PC-9 (cell line): ENCODE data around the gene MTERF2. TPM values are rescaled to one million over a fixed set of nuclear protein-coding genes. Genes with fewer than 3 reads are reported as not detected.

Experiments
- BruUV-seq: library from RNA; stranded (reverse); fragments of 400-500 nt; replicated peaks from 2 replicates; lab custom pipeline; 2021; lab: Mats Ljungman, UMichigan
- CTCF ChIA-PET: fragments of 300-600 bp; sonication (Branson Sonifier 250); formaldehyde crosslinking; loops from one replicate; lab custom pipeline; 2022; ENCODE audit warnings: antibody characterized with exemption; lab: Charles Lee
- POLR2A ChIA-PET: fragments of 300-600 bp; sonication (Branson Sonifier 250); formaldehyde crosslinking; loops from one replicate; lab custom pipeline; 2022; ENCODE audit warnings: antibody characterized with exemption; ENCODE audit not compliant: unreplicated experiment; lab: Charles Lee
- DNase-seq, 2 experiments: peaks; one replicate each; pipeline versions ENCODE4 v3.0.0 to v3.0.0-alpha.2; 2015 to 2022; ENCODE audit warnings: mixed read lengths in 1 of 2
- H2AFZ ChIP-seq: fragments of 200-600 bp; sonication (generic); 2 replicates; pipeline ENCODE4 v1.8.1; 2017; ENCODE audit warnings: antibody characterized with exemption
- H3F3A ChIP-seq: fragments of 200-600 bp; sonication (generic); 2 replicates; pipeline ENCODE4 v1.8.1; 2017; ENCODE audit warnings: antibody characterized with exemption, mild to moderate bottlenecking, low read depth; ENCODE audit not compliant: insufficient read depth
- H3K27ac ChIP-seq: fragments of 200-600 bp; sonication (generic); 2 replicates; pipeline ENCODE4 v1.6.1; 2016; ENCODE audit warnings: mixed run types
- H3K27me3 ChIP-seq: fragments of 200-600 bp; sonication (generic); 2 replicates; pipeline ENCODE4 v1.6.1; 2016; ENCODE audit warnings: low read depth, mixed run types; ENCODE audit not compliant: insufficient read depth
- H3K36me3 ChIP-seq: fragments of 200-600 bp; sonication (generic); 2 replicates; pipeline ENCODE4 v1.6.1; 2016; ENCODE audit warnings: low read depth, mixed run types
- H3K4me1 ChIP-seq: fragments of 200-600 bp; sonication (generic); replicated peaks from 2 replicates; pipeline ENCODE4 v1.6.1; 2016; ENCODE audit warnings: mixed run types; ENCODE audit not compliant: insufficient read depth
- H3K4me2 ChIP-seq: fragments of 200-600 bp; sonication (generic); 2 replicates; pipeline ENCODE4 v1.6.1; 2017; ENCODE audit warnings: mixed run types
- H3K4me3 ChIP-seq: fragments of 200-600 bp; sonication (generic); 2 replicates; pipeline ENCODE4 v1.6.1; 2016; ENCODE audit warnings: mixed run types
- H3K79me2 ChIP-seq: fragments of 200-600 bp; sonication (generic); 2 replicates; pipeline ENCODE4 v1.6.1; 2017; ENCODE audit warnings: low read depth, mixed run types
- H3K9me2 ChIP-seq: fragments of 200-600 bp; sonication (generic); 2 replicates; pipeline ENCODE4 v1.8.1; 2017; ENCODE audit warnings: mild to moderate bottlenecking; ENCODE audit not compliant: insufficient read depth
- H3K9me3 ChIP-seq: fragments of 200-600 bp; sonication (generic); 2 replicates; pipeline ENCODE4 v1.8.1; 2016; ENCODE audit warnings: low read depth; ENCODE audit not compliant: insufficient read depth
- H4K20me1 ChIP-seq: fragments of 200-600 bp; sonication (generic); 2 replicates; pipeline ENCODE4 v1.8.1; 2017; ENCODE audit not compliant: insufficient read depth
- CTCF ChIP-seq: fragments of 200-600 bp; sonication (generic); conservative IDR thresholded peaks from 2 replicates; pipeline ENCODE4 v1.6.1; 2017; ENCODE audit warnings: mixed run types, antibody characterized with exemption, mild to moderate bottlenecking, moderate library complexity
- EZH2 ChIP-seq: fragments of 200-600 bp; sonication (generic); IDR thresholded peaks from 2 replicates; pipeline ENCODE4 v1.8.0; 2017; ENCODE audit warnings: antibody characterized with exemption, low read depth
- intact Hi-C: fragments of 100-400 bp; cut with micrococcal nuclease; formaldehyde crosslinking; loops from one replicate; pipeline ENCODE4 v1.10.0; 2022; ENCODE audit not compliant: unreplicated experiment
- total RNA-seq: library from RNA; stranded (reverse); gene quantifications from 2 replicates; pipeline ENCODE4 v1.2.3, GENCODE V29; 2021

Gene MTERF2
- total RNA-seq, 1 experiment from 2014 or later: 8.2 TPM

GRCh38 chr12:107019546-107019945 lies 32.6 kb upstream of the MTERF2 start:
- H4K20me1 ChIP-seq: no peaks in the 10 kb centered on the region
- no peak overlapping the region for H3K27ac ChIP-seq
- H3K27me3 ChIP-seq: no peaks in the 10 kb centered on the region
- no peak overlapping the region for H3K4me2 ChIP-seq
- H3F3A ChIP-seq: peaks cover 3% of the 10 kb centered on the region; the same call in 1 of the 2 replicates
- H3K4me3 ChIP-seq: no peak overlapping the region
- TF ChIP-seq EZH2 (no peak), CTCF (no peak)
- H3K9me2 ChIP-seq: no peaks in the 10 kb centered on the region
- H3K79me2 ChIP-seq: no peaks in the 10 kb centered on the region
- no peak overlapping the region for H2AFZ ChIP-seq
- POLR2A ChIA-PET: no interaction called here
- CTCF ChIA-PET: no interaction called here
- DNase-seq: no peak
- no peaks in the 10 kb centered on the region for H3K9me3 ChIP-seq
- intact Hi-C loops: no loop called here
- BruUV-seq: no TSS peak
- H3K4me1 ChIP-seq: no peaks in the 10 kb centered on the region
- 0 out of 2 replicates have a peak, but pooled peaks cover 5% of the 10 kb centered on the region for H3K36me3 ChIP-seq

DNA sequence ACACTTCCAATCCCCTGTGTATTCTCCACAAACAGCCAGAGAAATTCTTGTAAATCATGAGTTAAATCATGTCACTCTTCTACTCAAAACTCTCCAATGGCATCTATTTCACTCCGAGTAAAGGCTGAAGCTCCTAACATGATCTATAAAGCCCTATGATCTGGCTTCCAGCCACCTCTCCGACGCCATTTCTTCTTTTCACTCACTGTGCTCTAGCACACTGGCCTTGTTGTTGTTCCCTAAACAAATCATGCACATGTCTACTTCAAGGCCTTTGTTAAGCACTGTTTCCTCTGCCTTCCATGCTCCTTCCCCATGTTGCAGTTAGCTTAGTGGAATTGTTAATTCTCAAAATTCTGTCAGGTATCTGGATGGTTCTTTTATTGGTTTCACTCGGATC lies 30.1 kb upstream of the MTERF2 start:
- DNase-seq: no peak
- Histone ChIP-seq H3K27me3 (no peaks in the 10 kb centered on the region), H3F3A (peaks cover 3% of the 10 kb centered on the region; the same call in 1 of the 2 replicates), H3K4me1 (no peaks in the 10 kb centered on the region), H3K9me2 (no peaks in the 10 kb centered on the region), H3K4me2 (no peak overlapping the region), H3K27ac (no peak overlapping the region), H3K79me2 (no peaks in the 10 kb centered on the region), H2AFZ (no peak overlapping the region), H4K20me1 (no peaks in the 10 kb centered on the region), H3K4me3 (no peak overlapping the region), H3K36me3 (0 out of 2 replicates have a peak, but pooled peaks cover 5% of the 10 kb centered on the region), H3K9me3 (no peaks in the 10 kb centered on the region)
- intact Hi-C loops: no loop called here
- TF ChIP-seq CTCF: no peak
- TF ChIP-seq EZH2: no peak
- BruUV-seq: no TSS peak
- ChIA-PET CTCF (no interaction called here), POLR2A (no interaction called here)

DNA sequence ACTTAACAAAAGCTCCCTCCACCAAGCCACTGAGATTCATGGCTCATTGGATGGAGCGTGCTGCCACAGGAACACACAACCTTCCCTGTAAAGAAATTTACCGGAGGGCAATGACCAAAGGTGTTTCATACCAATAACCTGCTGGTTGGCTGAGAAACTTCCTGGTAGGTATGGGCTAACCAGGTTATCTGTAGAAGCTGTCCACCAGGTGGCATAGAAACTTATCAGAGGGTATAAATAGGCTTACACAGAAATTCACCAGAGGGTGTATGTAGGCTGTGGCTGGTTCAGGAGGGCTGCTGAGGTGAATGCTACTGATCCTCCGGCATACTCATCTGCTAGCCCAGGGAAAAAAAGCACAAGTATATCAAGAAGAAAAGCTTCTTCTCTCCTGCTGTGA lies 27.1 kb upstream of the MTERF2 start:
- Histone ChIP-seq H3K9me3 (no peaks in the 10 kb centered on the region), H3K36me3 (no peaks in the 10 kb centered on the region), H3K27me3 (no peaks in the 10 kb centered on the region), H3K4me3 (no peak overlapping the region), H3F3A (peaks cover 3% of the 10 kb centered on the region; the same call in 1 of the 2 replicates), H4K20me1 (no peaks in the 10 kb centered on the region), H3K79me2 (no peaks in the 10 kb centered on the region), H3K4me1 (no peaks in the 10 kb centered on the region), H2AFZ (no peak overlapping the region), H3K27ac (no peak overlapping the region), H3K9me2 (no peaks in the 10 kb centered on the region), H3K4me2 (no peak overlapping the region)
- peak; percentile 37 to 85 for DNase-seq
- CTCF ChIA-PET: interaction anchor here (0.5 to 1.4 kb wide), 2 partner anchors 26 to 78 kb away, joined by 4 to 5 read pairs; partner anchors contain the start of gene MTERF2
- no TSS peak for BruUV-seq
- intact Hi-C loops: loop anchor here (1.0 kb wide), 2 partner anchors 78 to 90 kb away; no protein-coding TSS in a partner anchor
- TF ChIP-seq EZH2: no peak
- peak; percentile 66 for TF ChIP-seq CTCF
- POLR2A ChIA-PET: interaction anchor here (0.6 kb wide), 1 partner anchor 506 kb away, joined by 4 read pairs; no protein-coding TSS in a partner anchor
